NCI-H2227 (cell line): ENCODE results near the gene CYP2E1.
A peak's percentile ranks its signal among the peaks of the same experiment; 100 is the strongest.
"Not testable (repeated sequence)": the region's sequence is repeated elsewhere in the genome, so short reads cannot be mapped to it uniquely, and the experiment has no call there.

Experiments
- DNase-seq: peaks from one replicate; lab custom pipeline; 2025; ENCODE audit not compliant: unreplicated experiment; lab: John Stamatoyannopoulos, UW

Gene CYP2E1

DNA sequence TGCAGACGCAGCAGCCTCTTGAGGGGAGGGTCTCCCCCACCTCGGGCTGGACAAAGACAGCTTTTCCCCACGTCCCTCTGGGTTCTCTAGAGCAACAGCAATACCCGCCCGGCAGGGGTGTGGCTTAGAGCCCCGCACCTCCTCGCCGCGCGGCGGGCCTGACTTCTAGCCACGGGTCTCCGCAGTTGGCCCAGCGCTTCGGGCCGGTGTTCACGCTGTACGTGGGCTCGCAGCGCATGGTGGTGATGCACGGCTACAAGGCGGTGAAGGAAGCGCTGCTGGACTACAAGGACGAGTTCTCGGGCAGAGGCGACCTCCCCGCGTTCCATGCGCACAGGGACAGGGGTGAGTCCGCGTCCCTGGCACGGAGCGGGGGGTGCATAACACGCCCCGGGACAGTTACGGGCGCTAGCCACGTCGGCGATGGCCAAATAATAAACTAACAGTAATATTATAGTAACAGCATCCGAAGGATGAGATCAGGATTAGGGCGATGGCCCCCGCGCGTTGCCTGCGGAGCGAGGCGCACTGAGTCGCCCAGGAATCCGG lies 1.2 kb downstream of the CYP2E1 start:
- DNase-seq = peak; percentile 32

DNA sequence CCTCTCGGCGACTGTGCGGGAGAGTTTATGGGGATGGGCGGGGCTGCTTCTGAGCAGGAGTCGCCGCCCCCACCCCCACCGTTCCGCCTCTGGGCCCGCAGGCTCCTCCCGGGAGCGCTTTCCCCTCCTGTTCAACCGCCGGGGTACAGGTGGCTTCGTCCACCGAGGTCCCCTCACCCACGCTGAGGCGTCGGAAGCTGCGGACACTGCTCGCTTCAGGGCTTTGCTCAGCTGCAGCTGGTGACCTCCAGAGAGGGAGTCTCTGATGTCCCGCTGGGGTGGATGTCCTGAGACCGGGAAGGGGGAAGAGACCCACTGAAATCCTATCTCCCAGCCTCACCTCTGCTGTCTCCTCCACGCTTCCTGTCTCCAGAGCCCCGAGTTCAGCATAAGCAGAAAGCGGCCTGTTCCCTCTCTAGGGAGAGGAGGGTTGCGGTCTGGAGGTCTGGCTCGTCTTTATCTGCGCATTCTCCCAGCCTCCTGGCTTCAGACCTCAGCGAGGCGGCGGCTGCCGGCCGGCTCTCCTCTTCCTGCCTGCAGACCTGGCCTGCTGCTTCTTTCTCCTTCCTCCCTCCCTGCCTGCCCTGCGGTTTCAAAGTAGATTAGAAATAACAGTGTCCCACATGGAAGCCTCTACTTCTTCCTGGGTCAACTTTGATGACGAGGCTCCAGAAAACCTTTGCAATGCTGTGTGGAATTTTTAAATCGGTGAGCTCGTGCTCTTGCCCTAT lies 1.8 kb downstream of the CYP2E1 start:
- peak; percentile 46 for DNase-seq

DNA sequence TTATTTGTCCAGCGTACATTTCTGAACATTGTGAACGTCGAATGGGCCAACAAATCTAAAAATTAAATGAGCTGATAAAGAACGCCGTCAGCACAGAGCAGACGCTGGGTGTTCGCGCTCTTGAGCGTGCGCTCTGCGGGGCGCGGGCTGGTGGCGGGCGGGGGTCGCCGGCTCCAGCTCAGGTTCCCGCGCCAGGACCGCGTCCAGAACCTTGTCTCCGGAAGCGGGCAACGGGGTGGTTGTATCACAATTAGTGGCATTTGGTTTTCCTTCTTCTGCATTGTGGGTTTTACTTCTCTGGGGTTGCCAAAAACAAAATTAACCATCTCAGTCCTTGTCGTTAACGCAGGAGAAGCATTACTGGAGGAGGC lies 2.4 kb downstream of the CYP2E1 start:
- peak; percentile 0 for DNase-seq

DNA sequence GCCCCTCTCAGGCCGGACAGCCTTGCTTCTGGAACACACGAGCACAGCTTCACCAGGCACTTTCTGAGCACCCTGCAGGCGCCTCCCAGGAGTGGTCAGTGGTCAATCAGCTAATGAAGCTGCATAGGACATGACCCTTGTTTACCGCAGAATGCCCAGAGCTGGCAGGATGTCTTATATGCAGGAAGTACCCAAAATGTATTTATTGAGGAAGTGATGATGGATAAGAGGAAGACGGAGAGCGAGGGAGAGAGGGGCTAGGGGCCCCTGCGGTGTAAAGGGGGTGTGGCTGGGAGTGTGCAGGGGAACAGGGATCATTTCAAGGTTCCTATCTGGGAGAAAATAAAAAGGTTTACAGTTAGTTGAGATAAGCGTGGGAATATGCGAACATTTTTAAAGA lies 3.3 kb downstream of the CYP2E1 start:
- DNase-seq = no peak

DNA sequence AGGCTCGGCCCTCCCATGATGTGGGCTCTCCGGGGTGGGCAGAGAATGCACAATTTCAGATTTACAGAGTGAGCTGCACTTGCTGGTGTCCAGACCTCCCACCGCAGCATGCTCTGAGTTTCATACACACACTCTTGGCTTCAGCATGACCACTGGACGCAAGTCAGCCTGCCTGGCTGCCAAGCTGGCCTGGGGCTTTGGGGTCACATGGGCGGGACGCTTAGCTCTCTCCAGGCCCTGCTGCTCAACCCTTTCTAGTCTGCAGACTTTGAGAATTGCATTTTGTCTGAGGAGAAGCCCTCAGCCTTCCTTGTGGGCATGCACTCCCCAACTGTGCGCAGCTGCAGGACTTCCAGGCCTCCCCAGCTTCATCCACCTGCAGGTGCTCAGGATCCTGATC lies 5.7 kb downstream of the CYP2E1 start:
- DNase-seq = no peak

DNA sequence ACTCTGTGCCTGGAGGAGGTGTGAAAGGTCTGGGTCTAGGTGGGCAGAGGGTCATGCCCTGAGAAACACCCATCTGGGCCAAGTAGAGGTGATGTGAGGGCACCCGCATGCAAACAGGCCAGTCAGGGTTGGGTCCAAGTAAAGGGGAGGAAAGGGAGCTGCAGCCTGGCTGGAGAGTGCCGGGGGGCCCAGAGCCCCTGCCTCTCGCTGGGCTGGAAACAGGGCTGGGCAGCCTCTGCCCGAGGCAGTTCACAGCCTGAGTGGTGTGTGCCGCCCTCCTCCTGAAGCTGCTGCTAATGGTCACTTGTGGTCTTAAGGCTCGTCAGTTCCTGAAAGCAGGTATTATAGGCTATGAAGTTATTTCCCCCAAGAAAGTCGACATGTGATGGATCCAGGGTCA lies 7.3 kb downstream of the CYP2E1 start:
- no peak for DNase-seq

DNA sequence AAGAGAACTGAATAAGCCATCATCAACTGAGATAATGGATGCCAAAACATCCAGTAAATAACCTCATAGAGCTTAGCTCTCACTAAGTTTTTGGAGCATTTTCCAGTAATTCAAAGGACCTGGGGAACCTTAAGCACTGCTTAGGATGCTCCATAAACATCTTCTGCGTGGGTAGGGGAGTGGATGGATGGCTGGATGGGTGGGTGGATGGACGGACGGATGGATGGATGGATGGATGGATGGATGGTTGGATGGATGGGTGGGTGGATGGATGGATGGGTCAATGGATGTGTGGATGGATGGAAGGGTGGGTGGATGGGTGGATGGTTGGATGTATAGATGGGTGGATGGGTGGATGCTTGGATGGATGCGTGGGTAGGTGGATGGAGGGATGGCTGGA lies 9.0 kb downstream of the CYP2E1 start:
- DNase-seq = no peak

DNA sequence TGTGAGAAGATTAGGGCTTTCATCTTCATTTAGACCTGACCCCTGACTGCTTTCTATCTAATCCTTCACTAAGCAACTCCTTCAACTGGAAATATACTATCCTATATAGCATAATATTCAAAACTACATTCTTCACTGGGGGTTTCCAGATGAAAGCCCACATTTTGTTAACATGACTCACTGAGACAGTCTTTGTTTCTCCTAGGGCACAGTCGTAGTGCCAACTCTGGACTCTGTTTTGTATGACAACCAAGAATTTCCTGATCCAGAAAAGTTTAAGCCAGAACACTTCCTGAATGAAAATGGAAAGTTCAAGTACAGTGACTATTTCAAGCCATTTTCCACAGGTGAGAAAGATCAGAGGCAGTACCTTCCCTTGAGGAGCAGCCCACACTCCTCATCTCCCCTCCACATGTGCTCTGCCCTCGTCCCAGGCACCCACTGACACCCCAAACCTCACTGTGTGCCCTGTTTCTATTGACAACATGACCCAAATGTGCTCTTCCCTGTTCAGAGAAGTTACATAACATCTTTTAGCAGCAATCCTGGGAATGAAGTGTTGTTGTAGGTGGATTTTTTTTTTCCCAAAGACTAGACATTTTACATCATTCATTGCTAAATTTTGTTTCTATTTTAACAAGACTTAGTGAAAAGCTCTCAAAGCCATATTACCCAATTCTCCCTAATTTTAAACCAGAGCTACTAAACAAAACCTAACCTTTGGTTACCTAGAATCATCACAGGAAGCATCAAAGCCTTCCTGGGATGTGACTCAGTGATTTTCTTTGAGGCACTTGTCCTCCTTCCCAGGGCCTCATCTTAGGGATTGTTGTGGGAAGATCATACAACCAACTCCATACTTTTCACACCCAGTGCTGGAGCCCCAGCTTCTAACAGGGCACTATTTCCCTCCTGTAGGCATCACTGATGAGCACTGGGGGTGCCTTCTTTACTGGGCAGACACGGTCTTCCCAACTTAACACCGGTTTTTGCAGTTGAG lies 10.7 kb downstream of the CYP2E1 start:
- DNase-seq = no peak

DNA sequence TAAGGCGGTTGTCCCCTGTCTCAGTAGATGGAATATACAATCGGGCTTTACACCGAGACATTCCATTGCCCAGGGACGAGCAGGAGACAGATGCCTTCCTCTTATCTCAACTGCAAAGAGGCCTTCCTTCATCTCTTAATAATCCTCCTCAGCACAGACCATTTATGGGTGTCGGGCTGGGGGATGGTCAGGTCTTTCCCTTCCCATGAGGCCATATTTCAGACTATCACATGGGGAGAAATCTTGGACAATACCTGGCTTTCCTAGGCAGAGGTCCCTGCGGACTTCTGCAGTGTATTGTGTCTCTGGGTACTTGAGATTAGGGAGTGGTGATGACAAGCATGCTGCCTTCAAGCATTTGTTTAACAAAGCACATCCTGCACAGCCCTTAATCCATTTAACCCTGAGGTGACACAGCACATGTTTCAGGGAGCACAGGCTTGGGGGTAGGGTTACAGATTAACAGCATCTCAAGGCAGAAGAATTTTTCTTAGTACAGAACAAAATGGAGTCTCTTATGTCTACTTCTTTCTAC lies 14.3 kb downstream of the CYP2E1 start:
- DNase-seq = not testable (repeated sequence)

DNA sequence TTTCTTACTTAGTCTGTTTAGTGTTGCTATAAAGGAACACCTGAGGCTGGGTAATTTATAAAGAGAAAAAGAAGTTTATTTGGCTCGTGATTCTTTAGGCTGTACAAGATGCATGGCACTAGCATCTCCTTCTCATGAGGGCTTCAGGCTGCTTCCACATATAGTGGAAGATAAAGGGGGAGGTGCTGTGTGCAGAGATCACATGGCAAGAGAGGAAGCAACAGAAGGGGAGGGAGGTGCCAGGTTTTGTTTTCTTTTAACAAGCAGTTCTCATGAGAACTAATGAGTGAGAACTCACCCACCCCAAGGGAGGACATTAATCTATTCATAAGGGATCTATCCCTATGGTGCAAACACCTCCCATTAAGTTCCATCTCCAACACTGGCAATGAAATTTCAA lies 17.3 kb downstream of the CYP2E1 start:
- no peak for DNase-seq

DNA sequence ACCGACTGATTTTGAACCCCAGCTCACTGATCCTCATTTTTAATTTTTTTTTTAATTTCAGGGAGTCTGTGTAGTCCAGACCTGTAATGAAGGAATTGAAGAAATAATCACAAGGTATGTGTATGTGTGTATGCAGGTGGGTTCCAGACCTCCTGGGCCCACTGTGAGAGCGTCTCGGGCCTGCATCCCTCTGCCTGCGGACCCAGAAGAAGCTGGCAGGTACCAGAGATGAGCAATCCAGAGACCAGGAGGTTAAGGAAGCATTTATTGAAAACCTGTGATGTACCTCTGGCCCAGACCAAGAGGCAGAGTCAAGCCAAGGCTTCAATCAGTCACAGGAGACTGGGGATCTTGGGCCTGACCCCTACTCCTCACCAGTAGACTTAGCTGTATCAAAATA lies 27.4 kb downstream of the CYP2E1 start:
- DNase-seq = no peak

DNA sequence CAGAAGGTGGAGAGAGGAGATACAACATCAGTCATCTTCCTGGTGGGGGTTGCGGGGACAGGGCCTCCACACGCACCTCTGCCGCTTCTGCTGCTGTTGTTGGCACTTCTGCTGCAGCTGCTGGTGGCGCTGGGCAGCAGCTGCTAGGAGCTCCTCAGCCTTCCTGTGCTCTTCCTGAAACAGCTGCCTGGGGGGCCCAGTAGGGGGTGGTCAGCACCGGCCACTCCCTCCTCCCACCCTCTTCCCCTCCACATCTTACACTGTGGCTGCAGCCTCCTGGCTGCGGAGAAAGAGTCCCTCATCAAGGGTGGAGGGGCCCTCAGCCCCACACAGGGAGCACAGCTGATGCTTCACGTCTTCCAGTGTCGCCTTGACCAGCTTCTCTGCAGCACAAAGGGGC lies 28.4 kb downstream of the CYP2E1 start:
- no peak for DNase-seq

DNA sequence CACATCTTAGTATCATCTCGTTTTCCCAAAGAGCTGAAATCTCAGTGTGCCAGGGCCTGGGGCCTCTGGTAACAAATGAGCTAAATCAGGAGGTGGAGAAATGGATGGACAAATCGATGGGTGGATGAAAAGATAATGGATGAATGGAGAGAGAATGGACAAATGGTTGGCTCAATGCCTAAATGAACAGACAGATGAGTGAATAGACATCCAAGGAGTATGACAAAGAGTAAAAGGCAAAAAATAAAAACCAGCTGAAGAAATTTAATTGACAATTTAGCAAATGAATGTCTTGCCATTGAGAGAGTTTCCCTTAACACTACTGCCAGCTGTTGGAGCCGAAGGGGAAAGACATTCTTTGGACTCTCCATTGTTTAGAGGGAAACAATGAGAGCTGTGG lies 30.2 kb downstream of the CYP2E1 start:
- DNase-seq = no peak

DNA sequence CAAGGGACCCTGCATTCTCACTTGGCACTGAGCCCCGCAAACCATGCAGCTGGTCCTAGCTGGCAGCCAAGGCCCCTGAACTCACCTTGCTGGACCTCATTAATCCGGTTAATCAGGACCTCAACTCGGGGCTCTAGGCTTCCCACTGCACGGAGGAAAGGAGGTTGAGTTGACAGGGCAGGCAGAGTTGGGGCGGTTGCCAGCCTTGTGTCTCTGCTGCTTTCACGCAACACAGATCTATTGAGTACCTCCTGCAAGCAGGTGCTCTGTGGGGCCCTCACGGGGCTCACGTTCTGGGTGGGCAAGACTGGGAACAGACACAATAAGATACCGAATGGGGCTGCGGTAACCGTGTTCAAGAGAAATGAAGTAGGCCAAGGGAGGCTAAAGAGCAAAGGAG lies 32.1 kb downstream of the CYP2E1 start:
- DNase-seq = no peak

DNA sequence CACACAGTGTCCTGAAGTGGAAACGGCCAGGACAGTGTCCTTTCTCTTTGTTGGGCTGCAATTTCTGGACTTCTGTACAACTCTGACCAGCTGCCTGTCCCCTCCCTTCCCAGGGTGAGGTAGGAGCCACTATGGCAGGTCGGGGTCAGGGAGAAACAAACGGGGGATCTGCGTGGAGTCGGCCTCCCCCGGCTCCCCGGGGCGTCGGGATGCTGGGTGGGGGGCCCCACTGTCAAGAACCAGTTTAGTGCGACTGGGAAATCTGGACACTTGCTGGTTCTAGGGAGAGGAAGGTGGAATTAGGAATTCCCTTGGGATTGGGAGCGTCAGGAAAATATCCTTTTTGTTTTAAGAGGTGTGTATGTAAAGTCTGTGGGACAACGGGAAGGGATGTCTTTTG lies 37.7 kb downstream of the CYP2E1 start:
- no peak for DNase-seq

DNA sequence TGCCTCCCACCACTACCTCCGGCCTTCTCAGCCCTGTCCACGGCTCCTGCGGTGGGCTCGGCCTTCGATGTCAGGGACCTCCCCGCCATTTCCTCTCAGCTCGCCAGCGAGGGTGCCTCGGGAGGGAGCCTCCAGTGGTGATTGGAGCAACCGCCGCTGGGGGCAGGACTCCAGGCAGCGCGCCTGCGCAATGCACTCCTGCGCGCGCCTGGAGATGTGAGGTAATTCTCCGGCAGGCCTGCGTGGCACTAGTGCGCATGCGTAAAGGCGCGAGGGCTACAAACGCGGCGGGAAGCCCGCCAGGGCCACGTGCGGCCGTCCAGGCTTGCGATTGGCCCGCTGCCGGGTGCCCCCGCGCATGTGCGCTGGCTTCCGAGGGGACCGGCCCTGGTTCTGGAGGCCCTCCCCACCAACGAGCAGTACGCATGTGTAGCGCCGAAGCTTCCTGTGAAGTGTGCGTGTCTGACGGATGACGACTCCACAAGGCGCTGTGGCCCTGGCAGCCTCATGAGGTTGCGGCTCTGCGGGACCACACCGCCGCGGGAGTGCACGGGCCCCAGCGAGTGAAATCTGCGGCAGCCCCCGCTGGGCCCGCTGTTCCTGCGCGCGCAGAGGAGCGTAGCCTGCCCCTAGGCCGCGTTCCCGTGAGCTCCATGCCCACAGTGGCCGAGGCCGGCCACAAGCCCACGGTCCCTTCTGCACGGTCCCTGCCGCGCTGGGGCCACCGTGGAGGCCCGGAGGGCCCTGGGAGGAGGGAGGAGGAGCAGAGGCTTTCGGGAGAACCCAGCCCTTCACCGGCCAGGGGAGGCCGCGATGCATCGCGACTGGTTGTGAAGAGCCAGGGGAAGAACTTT lies 38.5 kb downstream of the CYP2E1 start, which contains the start of gene SYCE1:
Gene SYCE1, minus strand, starts transcription at position 143 of the 854 bp plus-strand sequence. Its CDS starts 54 bp downstream, at position 89.
- no peak for DNase-seq

DNA sequence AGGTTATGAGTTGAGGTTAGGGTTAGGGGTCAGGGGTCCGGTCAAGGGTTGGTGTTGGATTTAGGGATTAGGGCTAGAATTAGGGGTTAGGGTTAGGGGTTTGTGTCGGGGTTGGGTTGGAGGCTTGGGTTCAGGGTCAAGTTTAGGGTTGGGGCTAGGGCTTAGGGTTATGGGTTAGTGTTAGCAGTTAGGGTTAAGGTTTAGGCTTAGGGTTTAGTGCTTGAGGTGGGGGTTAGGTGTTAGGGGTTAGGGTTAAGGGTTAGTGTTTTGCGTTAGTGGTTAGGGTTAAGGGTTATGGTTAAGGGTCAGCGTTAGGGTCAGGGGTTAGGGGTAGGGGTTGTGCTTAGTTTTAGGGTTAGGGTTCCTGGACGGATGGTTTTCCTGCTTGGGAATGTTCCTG lies 40.0 kb downstream of the CYP2E1 start:
- no peak for DNase-seq

DNA sequence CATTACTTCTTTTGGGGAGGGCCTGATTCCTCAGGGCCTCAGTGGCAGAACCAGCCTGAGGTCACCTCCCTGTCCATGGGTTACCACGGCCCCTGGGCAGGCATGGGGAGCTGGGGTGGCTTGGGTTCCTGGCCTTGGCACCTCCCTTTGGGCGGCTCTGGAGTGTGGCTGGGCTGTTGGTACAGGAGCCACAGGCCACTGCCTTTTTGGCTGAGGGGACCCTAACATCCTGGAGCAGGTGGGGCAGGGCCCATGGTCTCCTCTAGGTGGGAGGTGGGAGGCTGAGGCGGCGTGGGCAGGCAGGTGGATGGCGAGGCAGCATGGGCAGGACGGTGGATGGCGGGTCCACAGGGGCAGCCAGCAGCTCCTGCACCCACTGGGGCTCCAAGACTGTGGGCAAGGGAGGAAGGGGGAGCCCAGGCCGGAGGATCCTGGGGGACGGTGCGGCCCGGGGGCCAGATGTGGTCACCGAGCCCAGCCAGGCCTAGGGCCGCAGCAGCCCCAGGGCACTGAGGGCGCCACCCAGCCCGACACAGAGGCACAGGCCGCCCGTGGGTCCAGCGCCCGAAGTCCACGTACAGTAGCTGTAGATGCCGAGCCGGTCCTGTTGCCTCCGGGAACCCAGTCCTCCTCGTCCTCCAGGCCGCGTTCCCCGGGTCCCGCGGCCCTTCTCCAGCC lies 40.6 kb downstream of the CYP2E1 start:
- no peak for DNase-seq

DNA sequence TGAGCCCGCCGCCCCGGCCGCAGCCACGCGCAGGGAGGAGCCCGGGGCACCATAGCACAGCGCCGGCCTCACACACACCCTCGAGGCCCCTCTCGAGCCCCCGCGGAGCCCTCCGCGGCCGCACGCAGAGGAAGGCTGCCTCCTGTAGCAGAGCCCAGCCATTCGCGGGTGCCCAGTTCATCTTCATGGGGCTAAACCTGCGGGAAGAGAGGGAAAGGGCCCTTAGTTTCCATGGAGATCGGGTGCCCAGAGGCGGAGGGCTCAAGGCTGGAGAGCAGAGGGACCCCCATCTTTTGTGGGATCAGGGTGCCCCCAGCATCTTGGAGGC lies 41.1 kb downstream of the CYP2E1 start:
- DNase-seq = no peak

DNA sequence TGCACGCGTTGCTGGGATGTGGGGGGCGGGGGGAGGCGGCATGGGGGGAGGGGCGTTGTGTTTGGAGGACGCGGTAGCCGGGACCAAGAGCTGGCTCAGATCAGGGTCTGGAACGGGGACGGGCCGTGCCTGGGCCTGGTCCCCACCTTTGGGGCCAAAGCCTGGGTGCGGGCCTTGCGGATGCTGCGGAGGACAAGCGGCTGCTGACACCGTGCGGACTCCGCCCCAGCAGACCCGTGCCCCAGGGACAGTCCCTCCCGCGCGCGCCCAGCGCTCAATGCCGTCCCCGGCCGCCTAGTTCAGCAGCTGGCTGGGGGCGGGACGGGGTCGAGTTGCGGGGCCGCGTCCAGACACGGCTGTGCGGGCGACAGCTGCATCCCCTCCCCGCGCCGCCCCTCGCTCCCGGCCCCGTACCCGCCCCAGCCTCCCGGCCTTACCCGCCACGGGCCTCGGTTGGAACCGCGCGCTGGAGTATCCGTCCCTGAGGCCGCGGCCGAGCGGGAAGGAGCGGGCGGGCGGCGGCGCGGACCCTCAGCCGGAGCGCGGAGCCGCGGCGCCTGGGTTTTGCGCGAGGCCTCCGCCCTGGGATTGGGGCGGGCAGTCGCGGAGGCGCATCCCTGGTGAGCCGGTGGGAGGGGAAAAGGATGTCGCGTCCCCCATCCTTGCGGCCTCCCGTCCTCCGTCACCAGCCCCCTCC lies 41.8 kb downstream of the CYP2E1 start:
- DNase-seq = not testable (repeated sequence)
